BLaER1 treated with 17β-estradiol and CSF1 and Interleukin-3, amounts not matched to agents 10 nM and 100 nM (cell line): ENCODE measurements around the gene KSR2.
A peak's percentile ranks its signal among the peaks of the same experiment; 100 is the strongest.

Source experiments
- H3K27ac ChIP-seq, 11 experiments: shearing (Covaris generic); formaldehyde crosslinking; 2 replicates each; pipeline ENCODE4 v1.8.1; 2022
- H3K27me3 ChIP-seq, 11 experiments: shearing (Covaris generic); formaldehyde crosslinking; 2 replicates each; pipeline ENCODE4 v1.8.1; 2022
- H3K36me3 ChIP-seq, 11 experiments: shearing (Covaris generic); formaldehyde crosslinking; 2 replicates each; pipeline ENCODE4 v1.8.1; 2022
- H3K4me1 ChIP-seq, 10 experiments: shearing (Covaris generic); formaldehyde crosslinking; 2 replicates each; pipeline ENCODE4 v1.8.1; 2022
- H3K4me2 ChIP-seq, 11 experiments: shearing (Covaris generic); formaldehyde crosslinking; 2 replicates each; pipeline ENCODE4 v1.8.1; 2022
- H3K4me3 ChIP-seq, 10 experiments: shearing (Covaris generic); formaldehyde crosslinking; 2 replicates each; pipeline ENCODE4 v1.8.1; 2022
- H3K9ac ChIP-seq, 11 experiments: shearing (Covaris generic); formaldehyde crosslinking; 2 replicates each; pipeline ENCODE4 v1.8.1; 2022
- H3K9me3 ChIP-seq, 11 experiments: shearing (Covaris generic); formaldehyde crosslinking; replicated peaks in 1 of 11; 2 replicates each; pipeline ENCODE4 v1.8.1; 2022
- H4K20me1 ChIP-seq, 11 experiments: shearing (Covaris generic); formaldehyde crosslinking; 2 replicates each; pipeline ENCODE4 v1.8.1; 2022
- Cebpa-rat ChIP-seq, 11 experiments: shearing (Covaris generic); IDR thresholded peaks; 2 replicates each; pipeline ENCODE4 v1.8.1; 2022

KSR2 gene

DNA sequence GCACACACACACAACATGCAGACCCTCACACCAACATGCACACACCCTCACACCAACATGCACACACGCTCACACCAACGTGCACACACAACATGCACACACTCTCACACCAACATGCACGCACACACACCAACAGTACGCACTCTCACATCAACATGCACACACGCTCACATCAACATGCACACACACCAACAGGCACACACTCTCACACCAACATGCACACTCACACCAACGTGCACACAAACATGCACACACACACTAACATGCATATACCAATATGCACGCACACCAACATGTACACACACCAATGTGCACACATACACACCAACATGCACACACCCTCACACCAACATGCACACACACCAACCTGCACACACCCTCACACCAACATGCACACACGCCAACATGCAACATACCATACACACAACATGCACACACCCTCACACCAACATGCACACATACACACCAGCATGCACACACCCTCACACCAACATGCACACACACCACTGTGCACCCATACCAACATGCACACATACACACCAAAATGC, 175.8 kb downstream of the KSR2 start:
- H3K4me2 ChIP-seq: 0 out of 22 replicates have a peak overlapping the region, but pooled peaks of 1 of the 11 experiments have one; percentile 3
- H3K9ac ChIP-seq: no peak overlapping the region
- H3K27me3 ChIP-seq: no peaks in the 10 kb centered on the region
- H3K4me1 ChIP-seq: peaks cover 0 to 8% (median 0%) of the 10 kb centered on the region in 10 experiments; a peak in 3 of 20 replicates
- no peak for TF ChIP-seq Cebpa-rat (IDR thresholded peaks at IDR 0.05)
- peaks cover 0 to 17% (median 11%) of the 10 kb centered on the region in 11 experiments; a peak in 12 of 22 replicates for H3K9me3 ChIP-seq
- no peak overlapping the region for H3K27ac ChIP-seq
- no peaks in the 10 kb centered on the region for H3K36me3 ChIP-seq
- H3K4me3 ChIP-seq: no peak overlapping the region
- H4K20me1 ChIP-seq: no peaks in the 10 kb centered on the region

DNA sequence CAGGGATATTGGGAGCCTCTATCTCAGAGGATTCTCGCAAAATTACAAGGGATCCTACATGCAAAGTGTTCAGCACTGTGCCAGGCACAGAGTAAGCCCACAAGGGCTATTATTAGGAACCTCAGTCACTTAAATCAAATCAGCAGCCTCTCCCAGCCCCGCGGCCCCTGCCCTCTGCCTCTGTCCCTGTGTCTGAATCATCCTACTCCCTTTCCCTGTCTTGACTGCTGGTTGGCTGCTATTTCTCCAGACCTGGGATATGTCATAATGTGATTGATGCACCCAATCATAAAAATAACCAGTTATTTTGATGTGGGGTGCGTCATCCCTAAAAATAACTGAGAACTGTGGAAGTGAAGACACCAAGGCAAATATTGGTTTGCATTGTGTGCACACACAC, 176.3 kb downstream of the KSR2 start:
- H3K27ac ChIP-seq: no peak overlapping the region
- no peak for TF ChIP-seq Cebpa-rat (IDR thresholded peaks at IDR 0.05)
- no peaks in the 10 kb centered on the region for H4K20me1 ChIP-seq
- peaks cover 0 to 8% (median 0%) of the 10 kb centered on the region in 10 experiments; a peak in 3 of 20 replicates for H3K4me1 ChIP-seq
- no peak overlapping the region for H3K9ac ChIP-seq
- H3K9me3 ChIP-seq: peaks cover 0 to 17% (median 11%) of the 10 kb centered on the region in 11 experiments; a peak in 12 of 22 replicates
- H3K36me3 ChIP-seq: no peaks in the 10 kb centered on the region
- 0 out of 22 replicates have a peak overlapping the region, but pooled peaks of 1 of the 11 experiments have one; percentile 3 for H3K4me2 ChIP-seq
- H3K4me3 ChIP-seq: no peak overlapping the region
- H3K27me3 ChIP-seq: no peaks in the 10 kb centered on the region

DNA sequence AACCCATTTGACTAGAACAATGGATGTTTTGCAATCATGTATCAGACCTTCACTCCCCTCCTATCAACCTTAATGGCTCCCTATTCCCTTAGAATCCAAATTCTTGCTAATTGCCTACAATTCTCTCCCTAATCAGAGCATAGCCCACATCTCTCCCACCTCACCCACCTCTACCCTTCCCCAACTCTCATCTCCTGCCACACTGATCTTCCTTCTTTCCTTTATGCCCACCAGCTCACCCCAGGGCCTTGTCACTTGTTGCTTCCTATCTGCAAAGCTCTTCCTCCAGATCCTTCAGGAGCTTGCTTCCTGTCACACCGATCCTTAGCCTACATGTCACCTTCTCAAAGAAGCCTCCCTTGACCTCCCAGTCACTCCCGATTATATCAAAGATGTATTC, 177.8 kb downstream of the KSR2 start:
- Histone ChIP-seq H3K27me3 (no peaks in the 10 kb centered on the region), H3K4me1 (peaks cover 0 to 8% (median 0%) of the 10 kb centered on the region in 10 experiments; a peak in 3 of 20 replicates), H3K9me3 (peaks cover 0 to 17% (median 11%) of the 10 kb centered on the region in 11 experiments; a peak in 13 of 22 replicates), H3K9ac (no peak overlapping the region), H4K20me1 (no peaks in the 10 kb centered on the region), H3K36me3 (no peaks in the 10 kb centered on the region), H3K27ac (no peak overlapping the region), H3K4me2 (no peak overlapping the region), H3K4me3 (no peak overlapping the region)
- no peak for TF ChIP-seq Cebpa-rat (IDR thresholded peaks at IDR 0.05)

- Histone ChIP-seq H4K20me1 (no peaks in the 10 kb centered on the region), H3K36me3 (no peaks in the 10 kb centered on the region), H3K9me3 (peaks cover 0 to 20% (median 14%) of the 10 kb centered on the region in 11 experiments; a peak in 16 of 22 replicates), H3K4me2 (no peak overlapping the region), H3K4me3 (no peak overlapping the region), H3K9ac (no peak overlapping the region), H3K4me1 (peaks cover 0 to 8% (median 0%) of the 10 kb centered on the region in 10 experiments; a peak in 3 of 20 replicates), H3K27me3 (no peaks in the 10 kb centered on the region), H3K27ac (no peak overlapping the region)
- no peak for TF ChIP-seq Cebpa-rat (IDR thresholded peaks at IDR 0.05)
Measured at GRCh38 chr12:117790198-117790597, 178.6 kb downstream of the KSR2 start.

DNA sequence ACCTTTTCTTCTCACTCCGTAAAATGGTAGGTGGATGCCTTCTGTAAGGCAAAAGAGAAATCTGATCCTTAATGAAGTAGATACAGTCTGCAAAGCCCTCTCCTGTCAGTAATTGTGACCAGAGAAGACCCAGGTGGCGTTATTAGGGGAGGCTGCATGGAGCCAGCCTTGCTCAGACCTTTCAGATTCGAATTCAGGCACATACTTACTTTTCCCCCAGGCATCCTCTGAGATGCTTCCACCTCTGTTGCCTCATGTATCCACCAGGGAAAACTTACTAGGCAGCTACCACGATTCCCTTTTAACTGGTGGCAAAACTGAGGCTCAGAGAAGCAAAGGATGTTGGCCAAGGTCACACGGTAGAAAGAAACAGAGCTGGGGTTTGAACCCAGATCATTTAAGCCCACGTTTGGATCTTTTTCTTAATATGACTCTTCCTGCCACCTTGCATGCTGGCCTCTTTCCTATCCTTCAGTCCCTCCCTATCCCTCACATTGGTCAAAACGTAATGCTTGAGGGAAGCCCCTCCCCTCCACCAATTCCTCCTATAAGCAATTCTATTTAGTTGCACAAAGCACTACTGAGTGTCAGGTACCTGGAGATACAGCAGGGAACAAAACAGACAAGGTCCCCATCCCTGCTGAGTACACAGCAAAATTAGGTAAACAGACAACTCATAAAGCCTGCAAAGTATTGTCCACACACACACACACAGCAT, 179.4 kb downstream of the KSR2 start:
- Histone ChIP-seq H3K36me3 (no peaks in the 10 kb centered on the region), H3K4me1 (peaks cover 0 to 8% (median 0%) of the 10 kb centered on the region in 10 experiments; a peak in 3 of 20 replicates), H3K9ac (no peak overlapping the region), H3K9me3 (peaks cover 7 to 28% (median 21%) of the 10 kb centered on the region in 11 experiments), H4K20me1 (no peaks in the 10 kb centered on the region), H3K4me3 (no peak overlapping the region), H3K27ac (no peak overlapping the region), H3K27me3 (no peaks in the 10 kb centered on the region), H3K4me2 (no peak overlapping the region)
- no peak for TF ChIP-seq Cebpa-rat (IDR thresholded peaks at IDR 0.05)

DNA sequence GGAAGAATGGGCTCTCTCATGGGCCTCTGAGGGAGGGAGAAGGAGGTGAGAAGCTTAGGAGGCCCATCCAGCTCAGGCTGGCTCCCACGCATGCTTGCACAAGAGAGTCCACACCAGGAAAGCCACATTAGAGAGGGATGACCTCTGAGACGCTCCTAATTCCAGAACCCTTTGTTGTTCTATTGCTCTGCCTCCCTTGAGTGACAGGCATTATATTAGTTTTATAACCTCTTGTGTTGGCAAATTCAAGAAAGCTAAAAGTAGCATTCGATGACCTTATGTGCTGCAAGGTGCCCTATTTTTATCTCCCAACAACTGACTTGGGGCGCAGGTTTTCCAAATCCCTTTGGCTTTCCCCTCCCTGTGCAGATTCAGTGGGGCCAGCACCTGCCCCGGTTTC, 190.1 kb downstream of the KSR2 start:
- TF ChIP-seq Cebpa-rat (IDR thresholded peaks at IDR 0.05): no peak

GRCh38 chr12:117774941-117775775, 193.6 kb downstream of the KSR2 start:
- Histone ChIP-seq H3K27ac (no peak overlapping the region), H3K4me3 (no peak overlapping the region), H3K27me3 (no peaks in the 10 kb centered on the region), H3K9ac (no peak overlapping the region), H3K36me3 (no peaks in the 10 kb centered on the region), H3K9me3 (peaks cover 0 to 6% (median 0%) of the 10 kb centered on the region in 11 experiments; a peak in 3 of 22 replicates), H4K20me1 (no peaks in the 10 kb centered on the region), H3K4me1 (no peaks in the 10 kb centered on the region), H3K4me2 (no peak overlapping the region)
- no peak for TF ChIP-seq Cebpa-rat (IDR thresholded peaks at IDR 0.05)

More for the DNA sequence above, 190.1 kb downstream of the KSR2 start:
- H3K4me2 ChIP-seq: no peak overlapping the region
- H3K27me3 ChIP-seq: no peaks in the 10 kb centered on the region
- no peaks in the 10 kb centered on the region for H3K4me1 ChIP-seq
- H3K27ac ChIP-seq: no peak overlapping the region
- peaks cover 0 to 10% (median 7%) of the 10 kb centered on the region in 11 experiments; a peak in 13 of 22 replicates for H3K9me3 ChIP-seq
- no peak overlapping the region for H3K9ac ChIP-seq
- no peaks in the 10 kb centered on the region for H4K20me1 ChIP-seq
- H3K36me3 ChIP-seq: no peaks in the 10 kb centered on the region
- H3K4me3 ChIP-seq: no peak overlapping the region

- Histone ChIP-seq H3K9ac (no peak overlapping the region), H3K36me3 (no peaks in the 10 kb centered on the region), H3K4me3 (no peak overlapping the region), H3K27me3 (no peaks in the 10 kb centered on the region), H3K4me2 (no peak overlapping the region), H3K4me1 (no peaks in the 10 kb centered on the region), H4K20me1 (no peaks in the 10 kb centered on the region), H3K9me3 (peaks cover 7 to 15% (median 14%) of the 10 kb centered on the region in 11 experiments; a peak in 19 of 22 replicates), H3K27ac (no peak overlapping the region)
- no peak for TF ChIP-seq Cebpa-rat (IDR thresholded peaks at IDR 0.05)
Measured at GRCh38 chr12:117768860-117769259, 199.9 kb downstream of the KSR2 start.

GRCh38 chr12:117766008-117766407, 202.8 kb downstream of the KSR2 start:
- Histone ChIP-seq H3K27me3 (no peaks in the 10 kb centered on the region), H3K4me2 (no peak overlapping the region), H4K20me1 (no peaks in the 10 kb centered on the region), H3K9ac (no peak overlapping the region), H3K36me3 (no peaks in the 10 kb centered on the region), H3K9me3 (peaks cover 7 to 19% (median 17%) of the 10 kb centered on the region in 11 experiments; a peak in 19 of 22 replicates), H3K4me1 (no peaks in the 10 kb centered on the region), H3K4me3 (no peak overlapping the region), H3K27ac (no peak overlapping the region)
- no peak for TF ChIP-seq Cebpa-rat (IDR thresholded peaks at IDR 0.05)
